Femur (tissue), 1 donor: ENCODE data around the gene PACS2.

Source experiments
- DNase-seq: peaks from one replicate; pipeline ENCODE4 v3.0.0-alpha.2; 2017

PACS2 gene

GRCh38 chr14:105426416-105427130 lies 112.0 kb downstream of the PACS2 start:
- no peak for DNase-seq

GRCh38 chr14:105427412-105427811 lies 112.9 kb downstream of the PACS2 start:
- DNase-seq, result no peak

GRCh38 chr14:105427936-105428485 lies 113.5 kb downstream of the PACS2 start:
- DNase-seq, result no peak

DNA sequence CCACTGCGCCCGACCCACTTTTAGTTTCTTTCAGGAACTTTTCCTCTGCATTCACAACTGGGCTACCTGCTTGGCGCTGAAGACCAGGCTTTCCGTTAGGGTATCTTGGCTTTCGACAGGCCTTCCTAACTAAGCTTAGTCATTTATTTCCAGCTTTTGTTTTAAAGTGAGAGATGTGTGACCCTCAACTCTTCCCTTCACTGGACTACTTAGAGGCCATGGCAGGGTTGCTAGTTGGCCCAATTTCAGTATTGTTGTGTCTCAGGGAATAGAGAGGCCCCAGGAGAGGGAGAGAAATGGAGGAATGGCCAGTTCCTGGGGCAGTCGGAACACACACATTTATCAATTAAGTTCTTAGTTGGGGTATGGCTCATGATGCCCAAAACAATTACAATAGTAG lies 115.5 kb downstream of the PACS2 start:
- no peak for DNase-seq

- no peak for DNase-seq
Measured at GRCh38 chr14:105430565-105430964, 116.0 kb downstream of the PACS2 start.

- DNase-seq, result no peak
Measured at GRCh38 chr14:105431256-105431655, 116.7 kb downstream of the PACS2 start.

- no peak for DNase-seq
Measured at GRCh38 chr14:105432657-105433056, 118.1 kb downstream of the PACS2 start.

DNA sequence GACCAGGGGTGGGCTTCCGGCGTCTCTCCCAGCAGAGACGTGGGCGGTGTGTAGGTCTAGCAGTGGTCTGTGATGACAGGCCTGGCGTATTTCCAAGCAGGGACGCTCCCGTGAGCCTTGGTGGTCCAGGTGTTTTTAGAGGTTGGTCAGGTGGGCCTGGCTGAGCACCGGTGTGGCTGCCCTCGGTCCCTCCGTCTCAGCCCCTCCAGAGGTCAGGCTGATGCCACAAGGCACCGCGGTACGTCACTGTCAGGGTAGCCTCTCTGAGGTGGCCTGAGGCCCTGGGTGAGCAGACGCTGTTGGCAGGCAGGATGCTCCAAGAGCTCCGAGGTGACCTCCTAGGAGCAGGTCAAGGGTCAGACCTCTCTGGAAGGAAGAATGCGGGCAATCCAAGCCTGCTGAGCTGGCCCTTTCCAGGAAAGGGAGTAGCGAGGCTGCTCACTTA lies 118.6 kb downstream of the PACS2 start:
- DNase-seq, result no peak

GRCh38 chr14:105436402-105436801 lies 121.9 kb downstream of the PACS2 start:
- DNase-seq, result no peak

DNA sequence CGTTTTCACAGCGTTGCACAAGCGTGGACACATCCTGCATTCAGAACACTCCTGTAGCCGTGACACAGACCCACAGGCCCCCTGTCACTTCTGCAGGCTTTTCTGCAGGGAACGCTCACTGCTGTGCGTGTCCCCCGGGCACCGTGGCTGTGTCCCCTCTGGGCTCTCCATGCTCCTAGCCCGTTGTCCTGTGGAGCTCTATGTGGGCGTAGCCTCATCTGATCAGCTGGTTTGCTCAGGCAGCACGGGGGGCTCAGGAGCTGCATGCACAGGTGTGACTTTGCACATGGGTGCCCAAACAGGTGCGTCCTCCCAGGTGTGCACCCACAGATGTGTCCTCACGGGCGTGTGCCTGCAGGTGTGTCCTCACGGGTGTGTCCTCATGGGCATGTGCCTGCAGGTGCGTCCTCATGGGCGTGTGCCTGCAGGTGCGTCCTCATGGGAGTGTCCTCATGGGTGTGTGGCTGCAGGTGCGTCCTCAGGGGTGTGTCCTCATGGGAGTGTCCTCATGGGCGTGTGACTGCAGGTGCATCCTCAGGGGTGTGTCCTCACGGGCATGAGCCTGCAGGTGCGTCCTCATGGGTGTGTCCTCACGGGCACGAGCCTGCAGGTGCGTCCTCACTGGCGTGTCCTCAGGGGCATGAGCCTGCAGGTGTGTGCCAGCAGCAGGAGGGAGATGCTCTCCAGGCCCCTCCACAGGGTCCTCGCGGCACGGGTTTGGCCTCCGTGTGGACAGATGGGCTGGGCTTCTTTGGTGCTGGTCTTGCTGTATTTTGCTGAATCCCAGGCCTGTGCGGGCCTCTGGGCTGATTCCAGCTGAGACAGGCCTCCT lies 122.6 kb downstream of the PACS2 start:
- DNase-seq, result no peak

DNA sequence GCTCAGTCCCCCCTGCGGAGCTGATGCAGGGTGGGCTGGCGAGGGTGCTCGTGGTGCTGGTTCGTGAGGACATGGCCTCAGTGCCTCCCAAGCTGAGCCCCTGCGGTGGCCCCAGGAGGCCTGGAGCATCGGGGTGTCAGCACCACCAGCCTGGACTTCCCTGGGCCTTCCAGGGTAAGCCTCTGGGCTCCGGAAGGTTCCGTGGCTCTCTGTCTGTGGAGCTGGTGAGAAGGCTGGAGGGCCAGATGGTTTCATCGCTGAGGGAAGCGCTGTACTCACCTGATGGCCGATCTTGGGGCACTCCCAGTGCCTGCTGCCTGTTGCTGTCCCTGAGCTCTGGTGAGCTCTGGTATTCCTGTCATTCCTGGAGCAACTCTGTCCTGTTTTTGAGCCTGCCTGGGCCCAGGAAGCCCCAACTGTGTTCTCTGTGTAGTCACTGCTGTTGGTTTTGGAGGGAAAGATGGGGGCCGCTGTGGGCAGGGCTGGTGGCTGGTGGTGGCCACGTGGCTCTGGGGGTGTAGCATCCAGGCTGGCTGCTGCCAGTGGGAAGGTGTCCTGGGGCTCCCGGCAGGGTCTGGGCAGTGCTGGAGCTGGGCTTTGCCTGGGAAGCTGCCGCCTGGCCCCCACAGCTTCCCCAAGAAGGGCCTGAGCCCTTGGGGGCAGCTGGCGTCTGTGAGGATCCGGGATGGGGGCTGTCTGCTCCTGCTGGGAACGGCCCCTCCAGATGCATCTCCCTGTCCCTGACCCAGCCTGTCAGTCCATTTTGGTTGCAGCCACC lies 123.4 kb downstream of the PACS2 start:
- no peak for DNase-seq

DNA sequence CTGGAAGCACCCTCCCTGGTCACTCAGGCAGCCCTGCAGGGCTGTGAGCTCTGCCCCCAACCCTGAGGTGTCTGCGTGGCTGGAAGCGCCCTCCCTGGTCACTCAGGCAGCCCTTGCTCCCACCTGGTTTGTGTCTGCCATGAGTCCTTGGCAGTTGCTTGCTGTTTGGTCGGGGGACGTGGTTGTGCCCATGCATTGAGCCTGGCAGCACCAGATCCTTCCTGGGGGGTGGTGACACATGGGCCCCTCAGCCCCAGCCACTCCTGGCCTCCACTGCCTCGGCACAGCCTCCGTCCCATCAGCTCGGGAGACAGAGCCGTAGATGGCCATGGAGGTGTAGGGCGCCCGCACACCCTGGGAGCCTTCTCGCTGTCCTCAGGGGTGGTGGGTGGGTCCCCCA lies 124.6 kb downstream of the PACS2 start:
- DNase-seq, result no peak

GRCh38 chr14:105439710-105440553 lies 125.4 kb downstream of the PACS2 start:
- DNase-seq, result no peak

DNA sequence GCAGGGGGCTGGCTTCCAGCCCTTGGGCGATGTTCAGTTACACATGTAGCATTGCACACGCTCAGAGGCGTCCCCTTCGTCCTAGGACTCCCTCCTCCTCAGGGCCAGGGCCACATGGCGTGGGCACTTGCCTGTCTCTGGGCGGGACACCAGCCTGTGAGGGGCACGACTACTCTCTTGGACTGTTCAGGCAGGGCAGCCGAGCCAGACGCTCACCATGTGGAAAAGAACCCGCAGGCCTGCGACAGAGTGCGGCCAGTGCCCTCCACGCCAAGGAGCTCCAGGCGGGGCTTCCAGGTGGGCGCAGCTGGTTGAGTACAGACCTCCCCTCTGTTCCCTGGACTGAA lies 126.0 kb downstream of the PACS2 start:
- no peak for DNase-seq

DNA sequence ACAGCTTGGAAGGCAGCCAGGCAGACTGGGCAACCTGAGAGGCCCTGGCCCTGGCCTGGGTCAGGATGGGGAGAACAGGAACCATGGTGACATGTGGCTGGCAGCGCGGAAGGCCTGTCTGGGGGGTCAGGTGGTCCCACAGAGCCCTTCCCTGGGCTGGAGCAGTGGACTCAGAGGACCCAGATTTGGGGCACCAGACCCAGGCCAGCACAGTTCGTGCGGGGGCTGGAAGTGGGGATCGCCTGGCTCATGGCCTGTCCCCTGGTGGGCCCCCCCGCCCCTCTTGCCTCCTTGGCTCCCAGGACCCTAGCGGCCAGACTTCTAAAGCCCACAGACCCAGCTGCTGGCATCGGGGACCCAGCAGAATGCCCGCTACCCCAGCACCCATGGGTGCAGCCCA lies 126.4 kb downstream of the PACS2 start:
- DNase-seq, result no peak

GRCh38 chr14:105442125-105442524 lies 127.6 kb downstream of the PACS2 start:
- DNase-seq, result no peak

- DNase-seq, result no peak
Measured at GRCh38 chr14:105442834-105443233, 128.3 kb downstream of the PACS2 start.

DNA sequence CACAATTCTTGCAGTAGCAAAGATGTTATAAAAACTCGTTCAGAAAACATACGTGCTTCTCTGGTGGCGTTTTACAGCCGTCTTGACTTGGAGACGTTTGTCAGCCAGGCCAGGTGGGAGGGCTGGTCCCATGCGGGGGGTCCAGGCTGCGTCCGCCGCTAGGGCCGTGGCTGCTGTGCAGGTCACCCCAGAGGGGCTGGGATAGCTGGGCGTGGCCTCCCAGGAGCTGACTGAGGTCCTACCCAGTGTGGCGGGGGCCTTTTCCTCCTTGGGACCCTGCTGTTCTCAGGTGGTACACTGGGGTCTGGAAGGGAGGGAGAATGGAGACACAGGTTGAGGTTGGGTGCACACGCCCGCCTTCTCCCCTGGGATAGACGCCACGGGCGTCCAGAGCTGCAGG lies 130.3 kb downstream of the PACS2 start:
- no peak for DNase-seq

DNA sequence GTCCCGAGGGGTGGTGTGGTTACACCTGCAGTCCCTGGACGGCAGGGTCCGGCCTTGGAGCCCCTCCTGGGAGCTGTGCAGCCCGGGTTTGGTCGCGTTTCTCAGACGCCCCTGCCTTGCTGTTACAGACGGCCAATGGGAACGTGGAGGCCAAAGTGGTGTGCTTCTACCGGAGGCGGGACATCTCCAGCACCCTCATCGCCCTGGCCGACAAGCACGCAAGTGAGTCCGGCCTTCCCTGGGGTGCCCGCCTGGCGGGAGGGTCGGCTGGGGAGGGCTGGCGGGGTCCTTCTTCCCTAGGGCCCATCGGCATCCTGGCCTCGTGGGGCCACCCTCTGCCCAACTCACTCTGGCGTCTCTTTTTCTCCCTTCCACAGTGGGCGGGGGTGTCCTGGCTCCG lies 130.7 kb downstream of the PACS2 start:
- DNase-seq, result no peak

DNA sequence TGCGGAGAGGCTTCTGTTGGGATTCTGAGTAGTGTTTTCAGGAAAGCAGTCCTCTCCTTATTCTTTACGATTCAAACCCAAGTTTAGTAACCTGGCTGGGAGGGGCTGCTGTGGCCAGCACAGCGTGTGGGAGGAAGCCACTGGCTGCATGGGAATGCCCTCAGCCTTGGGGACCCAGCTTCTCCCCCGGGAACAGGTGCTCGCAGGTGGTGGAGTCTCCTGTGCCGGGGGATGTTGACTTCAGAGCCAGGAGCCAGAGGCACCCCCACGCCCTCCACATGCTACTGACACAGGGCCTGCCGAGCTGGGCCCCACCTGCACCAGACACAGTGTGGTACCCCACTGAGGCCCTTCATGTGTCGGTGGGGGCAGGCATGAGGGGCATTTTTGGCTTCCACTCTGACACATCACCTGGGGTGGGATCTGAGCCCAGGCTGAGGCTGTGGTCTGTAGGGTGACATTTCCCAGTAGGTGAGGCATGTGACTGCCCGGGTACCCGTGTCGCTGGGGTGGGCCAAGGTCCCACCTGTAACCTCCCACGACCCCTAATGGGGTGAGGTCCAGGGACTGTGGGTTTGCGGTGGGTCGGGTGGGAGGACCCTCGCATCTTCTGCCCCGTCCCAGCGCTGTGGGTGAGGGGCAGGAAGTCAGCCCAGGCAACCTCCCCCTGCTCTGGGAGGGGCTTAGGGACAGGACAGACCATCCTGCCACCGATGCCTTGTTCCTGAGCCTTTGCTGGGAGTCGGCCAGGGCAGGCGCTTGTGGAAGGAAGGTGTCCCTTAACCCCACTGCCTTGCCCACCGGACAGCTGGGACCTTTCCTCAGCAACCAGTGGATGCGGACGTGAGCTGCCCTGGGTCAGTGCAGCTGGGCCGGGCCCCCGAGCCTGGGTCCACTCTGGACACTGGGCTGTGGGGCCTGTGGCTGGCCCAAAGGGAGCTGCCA lies 131.6 kb downstream of the PACS2 start:
- no peak for DNase-seq

- no peak for DNase-seq
Measured at GRCh38 chr14:105446971-105447370, 132.4 kb downstream of the PACS2 start.
